Activated T-helper 17 cell treated with anti-CD3 and anti-CD28 coated beads, Interleukin-2, amount 50 U/mL, for 72 hours (primary cell): ENCODE data around the gene TMPRSS4. TPM values are rescaled to one million over a fixed set of nuclear protein-coding genes. Genes with fewer than 3 reads are reported as not detected.

ENCODE experiments used
- ATAC-seq: fragments of 150-1000 bp; cut with Tn5 transposase; replicated peaks from 2 replicates; pipeline ENCODE4 v1.10.0; 2021; ENCODE audit warnings: mild to moderate bottlenecking, moderate library complexity
- H3K27ac Mint-ChIP-seq: one replicate; pipeline ENCODE4 v1.8.0; 2022; ENCODE audit warnings: mixed read lengths
- H3K27me3 Mint-ChIP-seq: one replicate; pipeline ENCODE4 v1.8.0; 2022; ENCODE audit warnings: mixed read lengths
- H3K36me3 Mint-ChIP-seq: one replicate; pipeline ENCODE4 v1.8.0; 2022; ENCODE audit warnings: low read depth, mild to moderate bottlenecking, mixed read lengths
- H3K4me1 Mint-ChIP-seq: one replicate; pipeline ENCODE4 v1.8.0; 2022; ENCODE audit warnings: mixed read lengths
- H3K4me3 Mint-ChIP-seq: one replicate; pipeline ENCODE4 v1.8.0; 2022; ENCODE audit warnings: mild to moderate bottlenecking, mixed read lengths
- H3K9me3 Mint-ChIP-seq: one replicate; pipeline ENCODE4 v1.8.0; 2022; ENCODE audit warnings: mixed read lengths
- total RNA-seq, 2 donors: library from RNA; stranded (reverse); gene quantifications; one replicate each; pipeline ENCODE4 v1.2.3, GENCODE V29; 2022

The TMPRSS4 gene
- total RNA-seq, 2 donors from 2014 or later = 0.11 TPM; not detected in 1

DNA sequence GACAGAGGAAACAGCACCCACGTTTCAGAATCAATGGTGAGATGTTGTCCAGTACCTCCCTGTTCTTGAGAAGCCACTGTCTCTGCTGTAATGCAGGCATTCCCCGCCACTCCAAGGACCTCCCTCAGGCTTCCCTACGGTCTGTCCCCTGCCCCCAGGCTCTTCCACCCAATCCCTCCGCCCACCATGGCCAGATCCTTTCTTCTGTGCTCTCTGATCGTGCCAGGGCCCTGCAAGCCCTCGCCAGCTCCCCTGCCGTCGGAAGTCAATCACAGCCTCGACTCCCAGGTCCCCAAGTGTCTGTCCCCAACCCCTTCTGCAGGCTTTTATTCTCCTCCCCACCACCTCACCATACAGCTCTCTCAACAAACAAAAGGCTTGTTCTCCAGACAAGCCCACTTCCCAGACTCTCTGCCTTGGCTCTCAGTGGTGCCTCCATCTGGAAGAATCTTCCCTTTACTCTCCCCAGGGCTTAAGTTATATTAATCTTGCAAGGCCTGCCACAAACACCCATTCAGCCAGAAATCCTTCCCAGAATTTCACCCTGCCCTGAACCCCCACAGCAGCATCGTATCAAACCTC lies 62.1 kb downstream of the TMPRSS4 start:
- Mint-ChIP-seq H3K9me3 (no peaks in the 10 kb centered on the region), H3K4me1 (no peaks in the 10 kb centered on the region), H3K36me3 (no peaks in the 10 kb centered on the region), H3K4me3 (no peak overlapping the region), H3K27ac (no peak overlapping the region), H3K27me3 (peaks cover 54% of the 10 kb centered on the region)
- ATAC-seq = no peak

DNA sequence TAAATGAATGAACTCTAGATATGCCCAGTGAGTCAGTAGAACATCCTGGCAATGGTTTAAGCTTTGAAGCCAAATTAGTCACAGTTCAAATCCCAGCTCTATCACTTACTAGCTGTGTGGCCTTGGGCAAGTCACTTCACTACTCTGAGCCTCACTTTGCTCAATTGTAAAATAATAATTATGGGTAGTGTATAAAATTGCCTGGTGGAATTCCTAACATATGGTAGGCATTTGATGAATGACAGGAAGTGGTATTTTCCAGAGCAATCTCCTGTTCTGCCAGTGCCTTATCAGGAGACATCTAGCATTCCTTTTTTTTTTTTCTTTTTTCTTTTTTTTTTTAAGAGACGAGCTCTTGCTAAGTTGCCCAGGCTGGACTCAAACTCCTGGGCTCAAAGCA lies 62.7 kb downstream of the TMPRSS4 start:
- Mint-ChIP-seq H3K9me3 (no peaks in the 10 kb centered on the region), H3K36me3 (no peaks in the 10 kb centered on the region), H3K4me3 (no peak overlapping the region), H3K4me1 (no peaks in the 10 kb centered on the region), H3K27ac (no peak overlapping the region), H3K27me3 (peaks cover 54% of the 10 kb centered on the region)
- ATAC-seq = peak; percentile 69

DNA sequence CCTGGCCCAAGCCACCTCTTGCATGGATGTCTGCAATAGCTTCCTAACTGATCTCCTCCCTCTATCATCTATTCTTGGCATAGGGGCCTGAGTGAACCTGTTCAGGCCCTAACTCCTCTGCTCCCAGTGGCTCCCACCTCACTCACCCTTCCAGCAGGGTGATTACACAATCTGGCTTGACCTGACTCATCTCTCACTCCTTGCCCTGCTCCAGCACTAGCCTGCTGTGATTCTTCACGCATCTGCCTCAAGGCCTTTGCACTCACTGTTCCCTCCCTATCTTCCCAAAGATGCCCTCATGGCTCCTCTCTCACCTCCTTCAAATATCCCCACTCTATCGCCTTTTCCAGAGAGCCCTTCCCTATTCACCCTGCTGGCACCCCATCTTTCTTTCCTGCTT lies 65.2 kb downstream of the TMPRSS4 start:
- Mint-ChIP-seq H3K27ac (peak overlapping the region; percentile 3), H3K4me1 (no peaks in the 10 kb centered on the region), H3K27me3 (peaks cover 48% of the 10 kb centered on the region), H3K9me3 (no peaks in the 10 kb centered on the region), H3K4me3 (no peak overlapping the region), H3K36me3 (no peaks in the 10 kb centered on the region)
- no peak for ATAC-seq

DNA sequence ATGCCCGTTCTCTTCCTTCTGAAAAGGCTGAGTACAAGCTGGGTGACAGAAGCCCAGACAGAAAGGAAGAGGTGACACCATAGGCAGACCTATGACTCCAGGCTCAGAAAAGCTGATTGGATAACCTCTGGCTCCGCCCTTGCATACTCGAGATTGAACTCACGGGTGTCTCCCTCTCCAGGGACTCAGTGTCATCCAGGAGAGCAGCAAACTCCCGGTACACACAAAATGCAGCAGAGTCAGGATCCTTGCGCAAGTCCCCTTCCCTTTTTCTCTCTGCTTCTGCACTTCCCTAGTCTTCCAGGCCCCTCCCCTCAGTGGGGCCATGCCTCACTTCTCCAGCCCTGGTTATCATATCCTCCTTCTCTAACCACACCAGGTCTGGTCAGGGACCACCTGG lies 65.9 kb downstream of the TMPRSS4 start:
- Mint-ChIP-seq H3K9me3 (no peaks in the 10 kb centered on the region), H3K4me3 (no peak overlapping the region), H3K27ac (no peak overlapping the region), H3K27me3 (peaks cover 48% of the 10 kb centered on the region), H3K36me3 (no peaks in the 10 kb centered on the region), H3K4me1 (no peaks in the 10 kb centered on the region)
- ATAC-seq = no peak

DNA sequence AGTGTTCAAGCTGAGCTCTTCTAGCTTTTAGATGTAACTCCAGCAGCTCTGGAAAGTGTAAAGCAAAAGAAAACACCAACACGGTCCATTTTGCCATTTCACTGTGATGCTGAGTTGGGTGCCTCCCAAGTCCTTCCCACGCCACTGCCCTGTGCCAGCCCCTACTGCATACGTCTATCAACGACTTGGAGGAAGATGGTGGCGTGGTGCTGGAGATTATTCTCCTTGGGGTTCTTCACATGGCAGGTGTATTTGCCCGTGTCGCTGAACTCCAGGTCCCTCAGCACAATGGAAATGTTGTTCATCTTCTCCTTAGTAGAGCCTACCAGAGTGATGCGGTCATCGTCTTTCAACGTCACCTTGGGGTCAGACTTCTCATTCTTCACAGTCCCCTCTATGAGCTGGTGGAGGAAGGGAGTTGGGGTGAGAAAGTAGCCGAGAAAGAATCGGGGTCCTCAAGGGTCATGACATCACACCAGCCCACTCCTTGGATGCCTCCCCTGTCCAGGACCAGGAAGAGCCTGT lies 66.8 kb downstream of the TMPRSS4 start:
- Mint-ChIP-seq H3K27ac (no peak overlapping the region), H3K27me3 (peaks cover 44% of the 10 kb centered on the region), H3K4me3 (no peak overlapping the region), H3K9me3 (no peaks in the 10 kb centered on the region), H3K4me1 (no peaks in the 10 kb centered on the region), H3K36me3 (no peaks in the 10 kb centered on the region)
- no peak for ATAC-seq

DNA sequence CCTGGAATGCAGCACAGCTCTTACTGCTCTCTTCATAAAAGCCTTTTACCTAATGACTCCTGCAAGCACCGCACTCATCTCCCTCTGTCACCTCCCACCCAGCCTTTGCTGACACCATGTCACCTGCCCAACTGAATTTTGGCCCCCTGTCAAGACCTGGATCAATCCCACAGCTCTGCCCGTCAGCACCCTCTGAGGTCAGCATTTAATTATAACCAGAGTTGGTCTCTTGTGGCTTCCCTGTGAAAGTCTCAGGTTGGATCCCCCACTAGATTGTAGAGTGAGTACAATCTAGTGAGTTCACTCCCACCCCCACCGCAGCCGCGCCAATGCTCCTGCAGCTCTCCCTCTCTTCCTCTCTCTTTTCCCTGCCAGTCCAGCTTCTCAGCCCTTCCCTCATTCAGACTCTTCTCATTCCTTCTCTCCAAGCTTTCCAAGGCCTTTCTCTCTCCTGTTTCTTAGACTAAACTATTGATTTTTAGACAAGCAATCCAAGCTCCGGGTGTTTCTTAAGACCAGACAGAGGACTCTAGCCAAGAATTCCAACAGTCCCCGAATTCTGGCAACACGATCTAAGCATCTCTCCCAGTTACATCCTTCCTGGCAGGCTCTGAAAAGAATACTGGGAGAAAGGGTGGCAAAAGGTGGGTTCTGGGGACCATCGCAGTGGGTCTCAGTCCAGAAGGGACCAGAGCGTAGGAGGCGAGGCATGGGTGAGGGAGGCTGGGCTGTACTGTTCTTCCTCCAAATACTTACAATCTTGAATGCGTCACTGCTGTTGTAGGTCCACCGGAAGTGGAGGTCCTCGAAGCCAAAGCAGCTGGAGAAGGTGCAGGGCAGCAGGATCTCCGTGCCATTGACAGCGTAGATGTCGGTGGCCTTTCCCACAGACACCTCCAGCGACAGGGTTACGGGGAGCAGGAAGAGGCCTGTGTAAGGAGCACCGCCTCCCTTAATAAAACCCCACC lies 67.7 kb downstream of the TMPRSS4 start:
- ATAC-seq = no peak
- no peaks in the 10 kb centered on the region for H3K4me1 Mint-ChIP-seq
- H3K9me3 Mint-ChIP-seq = no peaks in the 10 kb centered on the region
- H3K36me3 Mint-ChIP-seq = no peaks in the 10 kb centered on the region
- H3K27me3 Mint-ChIP-seq = peaks cover 38% of the 10 kb centered on the region
- peak overlapping the region; percentile 83 for H3K4me3 Mint-ChIP-seq
- H3K27ac Mint-ChIP-seq = no peak overlapping the region

DNA sequence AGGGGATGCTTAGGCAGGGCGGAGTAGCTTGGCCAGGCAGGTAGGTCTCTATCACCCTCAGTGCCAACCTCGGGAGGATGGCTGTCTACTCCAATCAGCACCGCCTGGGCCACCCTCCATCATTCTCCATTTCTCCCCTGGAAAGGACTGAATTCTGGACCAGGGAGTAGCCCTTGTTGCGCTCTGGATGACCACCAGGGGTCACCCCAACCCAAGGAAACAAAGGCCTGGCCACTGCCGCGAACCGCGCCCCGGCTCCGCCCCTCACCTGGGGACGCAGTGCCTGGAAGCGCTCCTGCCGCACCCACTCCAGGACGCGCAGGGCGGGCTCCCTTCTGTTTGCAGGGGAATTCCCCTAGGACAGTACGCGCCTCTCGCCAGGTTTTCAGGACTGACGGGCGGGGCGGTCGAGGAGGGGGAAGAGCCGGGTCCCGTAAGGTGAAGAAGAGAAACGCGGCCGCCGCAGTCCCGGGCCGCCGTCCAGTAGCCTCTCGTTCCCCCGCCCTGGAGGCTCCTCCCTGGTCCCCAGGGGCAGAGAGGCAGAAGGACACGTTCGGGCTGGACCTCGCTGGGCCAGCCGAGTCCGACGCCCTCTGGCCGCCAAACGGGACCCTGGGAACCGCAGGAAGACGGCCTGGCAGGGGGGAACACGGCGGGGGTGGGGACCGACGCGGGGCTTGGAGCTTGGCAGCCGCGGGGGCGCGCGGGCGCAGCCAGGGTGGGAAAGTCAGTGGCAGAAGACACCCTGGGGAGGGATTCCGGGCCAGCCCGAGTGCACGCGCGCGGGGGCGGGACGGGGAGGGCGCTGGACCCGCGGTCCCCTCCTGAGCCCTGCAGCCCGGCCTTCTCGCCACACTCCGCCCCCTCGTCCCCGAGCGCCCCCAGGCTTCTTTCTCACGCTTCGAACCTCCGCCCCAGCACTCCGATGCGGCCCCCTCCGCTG lies 68.7 kb downstream of the TMPRSS4 start:
- Mint-ChIP-seq H3K9me3 (no peaks in the 10 kb centered on the region), H3K27me3 (peaks cover 32% of the 10 kb centered on the region), H3K36me3 (no peaks in the 10 kb centered on the region), H3K4me3 (peak overlapping the region; percentile 83), H3K4me1 (no peaks in the 10 kb centered on the region), H3K27ac (peak overlapping the region; percentile 77)
- peak; percentile 99 for ATAC-seq

DNA sequence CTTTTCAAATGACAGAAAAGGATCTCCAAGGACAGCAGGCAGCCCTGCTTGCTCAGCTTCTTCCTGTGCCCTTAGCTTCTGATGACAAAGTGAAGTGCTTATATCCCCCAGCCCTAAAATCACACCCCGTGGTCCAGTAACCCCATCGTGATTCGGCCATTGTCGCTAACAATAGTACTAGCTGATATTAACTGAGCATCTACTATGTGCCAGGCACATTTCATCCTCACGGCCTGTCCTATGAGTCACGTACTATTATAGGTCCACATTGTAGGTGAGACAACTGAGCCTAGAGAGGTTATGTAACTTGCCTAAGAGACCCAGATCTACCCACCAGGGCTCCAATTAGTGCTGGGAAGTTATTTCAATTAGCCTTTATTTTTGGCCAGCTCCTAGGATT lies 69.7 kb downstream of the TMPRSS4 start:
- Mint-ChIP-seq H3K27ac (peak overlapping the region; percentile 77), H3K36me3 (no peaks in the 10 kb centered on the region), H3K4me3 (peak overlapping the region; percentile 83), H3K9me3 (no peaks in the 10 kb centered on the region), H3K27me3 (peaks cover 36% of the 10 kb centered on the region), H3K4me1 (no peaks in the 10 kb centered on the region)
- no peak for ATAC-seq

DNA sequence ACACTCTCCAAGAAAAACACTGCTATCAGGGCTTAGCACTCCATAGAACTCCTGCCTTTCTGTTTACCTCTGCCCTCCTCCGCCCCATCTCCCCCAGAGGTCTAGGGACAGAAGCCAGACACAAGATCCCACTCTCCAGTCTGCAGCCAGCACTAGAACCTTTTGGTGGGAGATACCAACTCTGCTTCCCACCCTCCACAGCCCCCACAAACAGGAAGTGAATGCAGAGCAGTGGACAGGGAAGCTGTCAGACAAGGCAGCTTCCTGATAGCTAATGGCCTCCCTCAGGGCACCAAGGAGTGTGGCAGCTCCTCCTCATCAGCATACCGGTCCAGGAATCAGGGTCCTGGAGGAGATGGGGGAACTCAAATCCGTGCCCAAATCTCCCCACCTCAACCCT lies 70.6 kb downstream of the TMPRSS4 start:
- Mint-ChIP-seq H3K4me3 (no peak overlapping the region), H3K4me1 (no peaks in the 10 kb centered on the region), H3K9me3 (no peaks in the 10 kb centered on the region), H3K27ac (no peak overlapping the region), H3K36me3 (no peaks in the 10 kb centered on the region), H3K27me3 (peaks cover 27% of the 10 kb centered on the region)
- ATAC-seq = no peak

DNA sequence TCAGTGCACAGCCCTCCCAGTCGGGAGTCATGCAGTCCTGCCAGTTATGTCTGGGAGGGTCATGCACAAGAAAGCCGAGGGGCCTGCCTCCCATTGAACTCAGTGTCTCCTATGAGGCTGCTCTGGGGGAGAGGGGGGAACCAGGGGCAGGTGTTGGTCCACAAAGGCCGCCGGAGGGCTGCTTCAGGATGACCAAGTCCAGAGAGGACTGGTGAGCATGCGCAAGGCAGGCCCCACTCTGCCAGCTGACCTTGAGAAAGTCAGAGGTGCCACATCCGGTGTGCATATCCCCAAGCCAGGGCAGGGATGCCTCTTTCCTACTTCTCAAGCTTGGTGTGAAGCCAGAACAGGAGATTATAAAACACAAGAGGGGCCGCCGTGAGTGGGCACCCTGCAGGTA lies 71.4 kb downstream of the TMPRSS4 start:
- Mint-ChIP-seq H3K27ac (no peak overlapping the region), H3K4me1 (no peaks in the 10 kb centered on the region), H3K36me3 (no peaks in the 10 kb centered on the region), H3K9me3 (no peaks in the 10 kb centered on the region), H3K27me3 (peaks cover 22% of the 10 kb centered on the region), H3K4me3 (no peak overlapping the region)
- no peak for ATAC-seq

DNA sequence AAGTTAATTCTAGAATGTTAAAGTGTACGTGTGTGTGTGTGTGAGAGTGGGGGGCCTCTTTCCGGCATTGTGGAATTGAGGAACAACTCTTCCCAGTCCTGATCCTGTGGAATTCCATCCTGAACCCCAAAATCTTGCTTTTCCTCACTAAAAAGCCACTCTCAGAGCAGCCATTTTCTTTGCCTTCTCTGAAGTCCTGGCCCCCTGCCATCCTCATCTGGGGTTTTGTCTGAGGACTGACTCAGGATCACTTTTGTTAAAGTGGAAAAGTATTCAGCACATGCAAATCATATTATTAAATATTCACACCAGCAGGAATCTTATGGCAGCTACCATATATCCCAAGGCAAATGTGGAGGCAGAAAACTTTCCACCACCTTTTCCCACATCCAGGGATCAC lies 72.0 kb downstream of the TMPRSS4 start:
- ATAC-seq = no peak
- H3K27me3 Mint-ChIP-seq = peaks cover 24% of the 10 kb centered on the region
- no peaks in the 10 kb centered on the region for H3K36me3 Mint-ChIP-seq
- no peak overlapping the region for H3K27ac Mint-ChIP-seq
- no peak overlapping the region for H3K4me3 Mint-ChIP-seq
- no peaks in the 10 kb centered on the region for H3K9me3 Mint-ChIP-seq
- H3K4me1 Mint-ChIP-seq = no peaks in the 10 kb centered on the region

DNA sequence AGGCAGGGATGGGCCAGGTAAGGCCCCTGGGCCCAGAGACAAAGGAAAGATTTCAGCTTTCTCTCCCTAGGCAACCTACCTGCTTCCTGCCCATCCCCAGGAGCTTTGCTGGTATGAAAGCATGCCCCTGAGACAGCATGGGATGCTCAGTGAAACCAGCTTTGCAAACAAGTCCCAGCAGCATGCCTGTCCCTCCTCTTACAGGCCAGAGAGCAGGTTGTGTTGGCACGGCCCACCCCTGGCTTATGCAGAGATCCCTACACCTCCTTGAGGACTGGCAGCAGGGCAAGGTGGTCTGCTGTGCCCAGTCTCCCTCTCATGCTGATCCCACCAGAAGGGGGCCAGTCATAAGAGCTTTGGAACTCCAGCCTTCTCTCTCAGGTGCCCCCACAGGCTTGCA lies 72.6 kb downstream of the TMPRSS4 start:
- Mint-ChIP-seq H3K36me3 (no peaks in the 10 kb centered on the region), H3K27me3 (peaks cover 24% of the 10 kb centered on the region)

DNA sequence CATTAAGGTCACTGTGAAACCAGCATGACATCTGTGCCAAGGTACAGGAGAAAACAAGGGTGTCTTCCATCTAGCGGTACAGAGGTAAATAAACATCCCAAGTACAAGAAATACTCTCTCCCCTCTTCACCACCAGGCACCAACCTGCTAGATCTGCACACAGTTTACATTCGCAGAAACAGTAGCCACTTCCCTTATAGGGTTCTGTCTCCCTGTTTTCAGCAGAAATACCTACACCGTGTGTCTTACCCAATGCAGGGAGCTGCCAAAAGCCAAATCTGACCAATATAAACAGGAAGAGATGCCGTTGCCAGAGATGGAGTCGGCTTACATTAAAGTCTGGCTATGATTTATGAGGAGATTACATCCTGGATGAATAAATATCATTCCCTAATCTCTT lies 74.6 kb downstream of the TMPRSS4 start:
- Mint-ChIP-seq H3K36me3 (no peaks in the 10 kb centered on the region), H3K9me3 (no peaks in the 10 kb centered on the region), H3K27me3 (peaks cover 34% of the 10 kb centered on the region), H3K27ac (no peak overlapping the region), H3K4me1 (no peaks in the 10 kb centered on the region), H3K4me3 (peak overlapping the region; percentile 20)
- no peak for ATAC-seq

More for the DNA sequence above, 72.6 kb downstream of the TMPRSS4 start:
- Mint-ChIP-seq H3K4me1 (no peaks in the 10 kb centered on the region), H3K27ac (no peak overlapping the region), H3K4me3 (no peak overlapping the region), H3K9me3 (no peaks in the 10 kb centered on the region)
- ATAC-seq = no peak

DNA sequence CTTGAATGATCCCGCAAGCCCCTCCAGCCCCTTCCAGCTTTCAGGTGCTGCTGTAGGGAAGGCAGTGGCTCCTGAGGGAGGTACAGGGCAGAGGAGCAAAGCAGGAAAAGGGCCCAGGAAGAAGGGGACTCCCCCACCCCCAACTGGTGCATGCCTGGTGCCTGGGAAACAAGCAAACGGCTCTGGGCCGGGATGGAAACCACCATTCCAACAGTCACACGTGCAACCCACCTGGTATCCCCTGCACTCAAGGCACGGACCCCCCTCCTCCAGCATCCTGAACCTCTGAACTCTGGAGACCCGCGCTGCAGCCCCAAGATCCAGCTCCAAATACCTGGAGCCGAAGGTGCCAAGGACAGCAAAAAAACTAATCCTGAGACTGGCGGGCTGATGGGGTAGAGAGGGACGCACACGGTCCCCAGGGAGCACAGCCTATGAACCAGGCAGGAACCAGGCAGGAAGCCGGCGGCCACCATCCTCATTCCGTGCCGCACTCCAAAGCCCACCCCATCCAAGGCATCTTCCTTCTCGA lies 75.2 kb downstream of the TMPRSS4 start:
- H3K27ac Mint-ChIP-seq = no peak overlapping the region
- no peaks in the 10 kb centered on the region for H3K36me3 Mint-ChIP-seq
- no peaks in the 10 kb centered on the region for H3K9me3 Mint-ChIP-seq
- peak overlapping the region; percentile 61 for H3K4me3 Mint-ChIP-seq
- ATAC-seq = no peak
- H3K27me3 Mint-ChIP-seq = peaks cover 40% of the 10 kb centered on the region
- no peaks in the 10 kb centered on the region for H3K4me1 Mint-ChIP-seq
